KG1 (cell line): ENCODE measurements around the gene CHPF2.

ENCODE experiments used
- DNase-seq: peaks from one replicate; lab custom pipeline; 2025; lab: John Stamatoyannopoulos, UW

The CHPF2 gene

DNA sequence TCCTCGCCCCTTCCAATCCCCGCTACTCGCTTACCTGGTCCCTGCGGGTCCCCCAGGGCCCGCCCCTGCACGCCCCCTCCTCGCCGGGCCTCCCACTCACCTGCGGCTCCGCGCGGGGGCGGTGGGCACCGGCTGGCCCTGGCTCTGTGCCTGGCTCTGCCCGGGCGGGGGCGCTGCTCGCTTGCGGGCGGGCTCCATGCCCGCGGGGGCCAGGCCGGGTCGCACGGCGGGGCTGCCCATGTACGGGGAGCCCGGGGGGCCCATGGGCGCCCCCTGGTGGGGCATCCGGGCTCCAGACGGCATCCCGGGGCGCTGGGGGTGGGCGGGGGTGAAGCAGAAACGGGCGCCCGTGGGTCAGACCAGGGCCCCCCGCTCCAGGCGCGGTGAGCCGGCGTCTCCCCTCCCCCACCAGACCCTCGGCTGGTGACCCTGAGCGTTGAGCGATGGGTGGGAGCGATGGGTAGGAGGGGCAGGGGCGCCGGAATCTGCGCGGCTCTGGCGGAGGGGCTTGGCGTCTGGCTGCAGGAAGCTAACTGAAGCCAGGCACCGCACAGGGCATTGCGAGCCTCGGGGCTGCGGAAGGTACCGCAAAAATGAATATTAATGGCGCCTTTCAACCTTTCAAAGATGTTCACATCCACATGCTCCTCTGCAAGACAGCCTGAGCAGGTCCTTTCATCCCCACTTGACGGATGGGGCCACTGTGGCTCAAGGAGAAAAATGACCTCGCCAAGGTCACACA lies 13.2 kb downstream of the CHPF2 start:
- no peak for DNase-seq

DNA sequence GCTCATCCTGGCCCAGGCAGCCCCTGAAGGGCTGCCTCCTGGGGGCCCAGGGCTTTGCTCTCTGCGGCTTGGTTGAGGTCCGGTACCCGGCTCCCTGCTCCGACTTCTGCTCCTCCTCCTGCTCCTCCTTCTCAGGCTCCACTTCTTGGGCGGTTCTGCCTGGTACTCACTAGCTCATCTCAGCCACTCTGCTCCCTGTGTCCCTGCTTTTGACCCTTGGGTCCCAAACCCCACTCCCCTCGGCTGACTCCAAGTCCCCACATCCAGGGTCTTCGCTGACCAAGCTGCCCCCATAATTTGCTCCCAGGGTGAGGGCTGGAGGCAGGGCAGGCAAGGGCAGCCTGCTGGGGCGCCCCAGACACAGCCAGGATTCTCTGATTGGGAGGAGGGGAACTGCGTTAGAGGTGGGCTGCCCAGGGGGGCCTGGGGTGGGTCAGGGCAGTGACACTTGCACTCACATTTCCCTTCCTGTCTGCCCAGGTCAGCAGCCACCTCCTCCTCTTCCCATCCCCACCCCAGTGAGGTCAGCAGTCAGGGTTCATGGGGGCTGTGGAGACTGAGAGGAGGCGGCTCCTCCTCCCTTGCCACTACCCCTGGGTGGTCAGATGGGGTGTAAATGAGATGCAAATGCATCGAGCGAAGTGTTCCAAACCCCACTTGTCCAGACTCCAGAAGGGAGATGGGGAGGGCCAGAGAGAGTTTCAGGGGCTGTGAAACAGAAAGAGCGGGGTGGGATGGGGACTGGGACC lies 14.0 kb downstream of the CHPF2 start:
- DNase-seq, result no peak

DNA sequence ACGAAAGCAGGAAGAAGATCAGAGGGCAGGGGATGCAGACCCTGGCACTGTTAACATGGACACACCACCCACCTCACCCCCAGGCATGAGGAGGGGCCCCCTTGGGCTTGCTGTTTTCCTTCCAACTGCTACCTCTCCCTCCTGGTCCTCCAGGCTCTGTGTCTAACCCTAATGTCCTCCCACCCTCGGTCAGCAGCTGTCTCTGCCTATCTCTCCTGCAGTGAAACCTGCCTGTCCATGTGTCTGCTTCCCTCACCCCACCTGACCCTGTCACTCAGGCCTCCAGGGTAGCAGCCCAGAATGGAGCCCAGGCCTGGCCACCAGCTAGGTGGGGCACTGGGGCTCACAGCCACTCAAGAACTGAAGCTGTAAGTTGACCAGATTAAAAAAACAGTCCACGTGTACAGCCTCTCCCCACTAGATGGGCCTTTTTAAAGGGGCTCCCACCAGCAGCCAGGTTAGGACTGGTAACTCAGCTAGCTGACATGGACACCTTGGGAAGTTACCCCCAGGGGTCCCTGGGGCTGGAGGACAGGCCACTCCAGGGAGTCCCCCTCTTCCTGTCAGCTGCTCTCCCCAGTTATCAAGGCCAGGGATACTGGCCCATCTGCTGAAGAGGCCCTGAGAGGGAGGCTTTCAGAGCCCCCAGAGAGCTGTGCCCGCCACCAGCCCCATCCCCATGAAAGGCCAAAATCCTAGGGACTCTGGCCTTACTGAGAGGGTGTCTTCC lies 14.7 kb downstream of the CHPF2 start:
- no peak for DNase-seq

DNA sequence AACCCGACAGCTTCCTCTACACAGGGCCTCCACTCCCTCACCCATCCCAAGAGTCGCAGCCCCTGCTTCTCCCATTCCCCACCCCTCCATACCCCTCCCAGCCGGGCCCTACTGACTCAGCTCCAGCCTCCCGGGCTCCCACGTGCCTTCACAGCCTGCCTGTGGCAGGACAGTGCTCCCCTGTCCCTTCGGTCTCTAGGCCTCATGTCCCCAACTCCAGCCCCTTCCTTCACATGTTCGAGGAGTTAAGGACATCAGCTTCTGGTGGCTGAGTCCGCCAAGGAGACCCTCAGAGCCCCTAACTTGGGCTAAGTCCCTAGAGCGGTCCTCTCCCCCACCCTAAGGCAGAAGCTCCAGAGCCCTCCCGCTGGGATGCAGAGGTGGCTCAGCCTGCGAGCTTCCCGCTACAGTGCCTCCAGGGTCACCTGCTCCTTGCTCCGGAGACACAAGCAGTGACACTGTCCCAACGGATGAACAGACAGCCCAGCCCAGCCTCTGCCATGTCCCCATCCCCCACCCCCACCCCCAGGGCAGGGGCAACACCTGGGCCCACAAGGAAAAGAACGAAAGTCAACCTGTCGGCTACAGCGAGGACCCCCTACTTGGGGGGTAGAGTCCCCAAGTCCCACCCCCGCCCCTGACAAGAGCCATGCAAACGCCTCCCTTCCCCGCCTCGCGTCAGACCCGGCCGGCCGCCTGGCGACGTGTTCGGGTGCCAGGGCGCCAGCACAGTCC lies 15.5 kb downstream of the CHPF2 start:
- DNase-seq, result no peak

DNA sequence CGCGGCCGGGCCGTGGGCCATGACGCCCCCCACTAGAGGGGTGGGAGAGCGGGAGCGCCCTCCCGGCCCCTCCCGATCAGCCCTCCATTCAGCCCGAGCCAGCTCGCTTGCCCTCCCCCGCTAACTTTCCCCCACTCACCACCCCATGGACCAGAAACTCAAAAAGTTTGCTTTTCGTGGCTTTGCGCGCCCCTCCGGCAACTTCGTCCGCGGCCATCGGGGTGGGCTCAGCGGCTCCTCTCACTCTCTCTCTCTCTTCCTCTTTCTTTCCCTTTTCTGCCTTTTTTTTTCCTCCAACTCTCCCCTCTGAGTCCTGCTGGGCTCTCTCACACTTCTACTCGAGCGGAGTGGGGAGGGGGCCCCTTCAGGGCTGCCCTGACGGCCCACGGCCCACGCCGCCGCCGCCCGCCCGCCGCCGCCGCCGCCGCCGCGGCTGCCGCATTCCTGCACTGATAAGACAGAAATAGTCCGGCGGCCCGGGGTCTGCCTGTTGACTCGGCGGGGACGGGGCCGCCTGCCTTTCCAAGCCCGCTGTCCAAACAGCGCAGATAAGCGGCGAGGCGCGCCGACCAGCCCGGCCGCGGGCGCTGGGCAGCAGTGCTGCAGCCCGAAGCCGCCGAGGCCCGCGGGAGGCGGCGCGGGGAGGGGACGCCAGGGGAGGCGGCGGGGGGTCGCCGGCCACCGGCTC lies 16.2 kb downstream of the CHPF2 start, which contains the start of gene SMARCD3:
TSS of gene SMARCD3 (minus strand) at position 349 of the 688 bp plus-strand sequence. CDS start at position 217, 132 bp downstream.
- DNase-seq, result no peak

DNA sequence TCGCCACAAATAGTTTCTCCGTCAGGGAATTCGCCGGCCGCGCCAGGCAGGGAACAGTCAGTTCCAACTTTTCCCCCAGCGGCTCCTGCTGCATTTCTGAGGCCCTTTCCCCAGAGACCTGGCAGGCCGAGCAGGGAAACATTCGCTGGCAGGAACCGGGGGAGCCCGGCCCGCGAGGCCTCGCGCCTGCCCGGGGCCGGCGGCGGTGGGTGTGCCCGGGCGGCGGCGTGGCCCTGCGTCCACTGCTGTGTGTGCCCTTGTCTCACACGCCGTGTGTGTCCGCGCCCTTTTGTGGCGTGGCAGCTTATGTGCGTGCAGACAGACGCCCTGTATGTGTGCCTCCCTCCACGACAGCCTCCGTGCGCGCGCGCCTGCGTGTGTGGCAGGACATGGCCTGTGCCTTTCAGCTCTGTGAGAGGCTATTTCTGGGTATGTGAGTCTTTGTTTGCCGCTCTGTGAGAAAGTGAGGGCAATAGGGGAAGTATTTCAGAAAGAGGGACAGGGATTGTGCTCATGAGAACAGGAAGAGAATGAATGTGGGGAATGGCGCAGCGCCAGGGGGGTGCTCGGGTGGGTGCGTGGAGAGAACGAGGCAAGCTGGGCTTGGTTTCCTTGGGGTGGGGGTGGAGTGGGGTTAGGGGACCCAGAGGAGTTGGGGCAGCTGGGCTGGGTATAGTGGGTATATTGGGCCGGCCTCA lies 16.9 kb downstream of the CHPF2 start:
- no peak for DNase-seq

DNA sequence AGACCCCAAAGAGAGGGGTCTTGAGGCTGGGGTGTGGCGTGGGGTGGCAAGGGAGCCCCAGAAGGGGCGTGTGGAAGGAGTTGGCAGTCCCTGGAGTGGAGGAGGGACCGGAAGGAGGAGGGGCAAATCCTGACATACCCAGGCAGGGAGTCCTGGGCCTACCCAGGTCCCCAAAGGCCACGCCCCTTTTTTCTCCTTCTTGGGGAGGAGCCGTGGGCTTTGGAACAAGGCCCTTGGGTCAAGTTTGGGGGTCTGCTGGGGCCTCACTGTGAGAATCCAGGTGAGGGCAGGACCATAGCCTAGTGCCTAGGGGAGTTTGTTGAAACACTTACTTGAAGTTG lies 17.4 kb downstream of the CHPF2 start:
- no peak for DNase-seq

DNA sequence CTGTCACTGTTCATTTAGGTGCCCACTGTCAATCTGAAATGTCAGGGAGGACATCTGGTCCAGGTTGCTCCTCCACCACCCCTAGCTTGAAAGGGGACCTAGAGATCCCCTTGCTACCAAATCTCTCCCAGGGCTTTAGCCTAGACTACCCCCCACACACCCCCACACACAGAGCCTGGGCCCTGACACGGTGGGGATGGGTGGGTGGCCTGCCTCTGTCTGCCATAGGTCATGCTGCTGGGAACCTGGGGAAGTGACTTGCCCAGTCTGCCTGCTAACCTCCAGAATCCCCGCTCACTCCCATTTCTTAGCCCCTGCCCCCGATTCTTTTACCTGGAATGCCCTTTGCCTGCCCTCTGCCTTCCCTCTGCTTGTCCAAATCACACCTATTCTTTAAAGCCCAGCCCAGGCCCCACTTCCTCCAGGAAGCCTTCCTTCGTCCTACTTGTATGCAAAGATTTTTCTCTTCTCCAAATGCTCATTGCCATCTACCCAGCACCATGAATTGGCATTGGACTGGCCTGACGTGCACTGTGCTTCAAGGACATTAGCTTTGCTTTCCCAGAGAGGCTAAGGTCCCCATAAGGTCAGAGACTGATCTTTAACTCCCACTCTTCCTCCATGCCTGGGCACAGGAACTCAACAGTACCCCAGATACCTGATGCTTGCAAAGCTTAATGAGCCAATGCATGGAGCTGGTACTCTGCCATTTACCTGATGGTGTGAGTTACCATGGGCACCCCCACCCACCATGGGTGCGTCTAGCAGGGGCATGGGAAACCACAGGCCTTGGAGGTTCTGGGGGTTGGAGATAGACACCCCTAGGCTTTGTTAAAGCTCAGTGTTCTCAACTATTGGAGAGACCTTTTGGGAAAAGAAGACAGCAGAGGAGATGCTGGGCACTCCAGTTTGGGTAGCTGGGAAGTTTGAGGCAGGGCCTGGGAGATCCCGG lies 18.2 kb downstream of the CHPF2 start:
- no peak for DNase-seq

DNA sequence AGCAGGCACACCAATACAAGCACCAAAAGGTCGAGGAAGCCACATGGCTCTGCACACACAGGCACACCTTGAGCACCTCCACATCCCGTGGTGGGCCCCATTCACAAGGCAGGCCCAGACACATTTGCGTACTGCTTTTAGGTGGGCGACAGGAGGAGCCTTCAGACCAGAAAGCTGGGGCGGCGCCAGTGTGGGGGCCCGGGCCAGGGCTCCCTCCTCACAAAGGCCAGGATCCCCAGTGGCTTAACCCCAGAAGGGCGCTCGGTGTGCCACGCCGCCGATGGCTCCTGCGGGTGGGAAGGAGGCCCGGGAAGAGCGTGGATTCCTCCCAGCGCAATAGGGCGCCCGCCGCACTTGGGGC lies 19.0 kb downstream of the CHPF2 start:
- DNase-seq, result no peak

DNA sequence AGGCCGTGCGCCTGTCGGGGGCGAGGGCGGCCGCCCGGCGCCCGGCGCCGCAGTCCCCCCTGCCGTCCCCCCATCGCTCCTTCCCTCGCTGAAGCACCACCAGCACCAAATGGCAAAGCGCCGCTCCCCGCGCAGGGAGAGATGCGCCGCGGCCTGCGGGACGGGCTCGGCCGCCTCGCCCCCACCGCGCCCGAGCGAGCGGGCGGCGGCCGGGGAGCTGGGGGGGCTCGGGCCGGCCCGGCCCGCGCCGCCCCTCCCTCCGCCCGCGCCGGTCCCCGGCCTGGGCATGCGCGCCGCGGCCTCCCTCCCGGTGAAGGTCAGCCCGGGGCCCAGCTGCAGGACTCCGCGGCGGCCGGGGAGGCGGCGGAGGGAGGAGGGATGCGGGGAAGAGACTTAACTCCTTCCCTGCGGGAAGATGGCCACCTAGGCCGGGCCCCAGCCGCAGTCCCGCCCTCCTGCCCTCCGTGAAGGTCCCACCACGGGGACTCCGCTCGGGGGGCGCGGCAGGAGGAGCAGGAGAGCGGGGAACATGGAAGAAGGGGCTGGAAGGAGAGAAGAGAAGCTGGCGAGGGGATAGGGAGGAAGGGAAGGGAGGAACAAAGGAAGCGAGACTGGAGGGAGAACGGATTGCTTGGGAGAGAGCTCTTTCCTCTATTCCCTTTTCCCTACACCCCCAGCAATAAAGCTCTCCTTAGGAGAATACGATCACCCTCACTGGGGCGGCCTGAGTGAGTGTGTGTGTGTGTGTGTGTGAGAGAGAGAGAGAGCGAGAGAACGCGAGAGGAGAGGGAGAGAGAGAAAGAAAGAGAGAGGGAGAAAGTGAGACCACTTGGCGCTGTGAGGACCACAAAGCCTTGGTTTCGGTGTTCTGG lies 19.6 kb downstream of the CHPF2 start:
- no peak for DNase-seq

DNA sequence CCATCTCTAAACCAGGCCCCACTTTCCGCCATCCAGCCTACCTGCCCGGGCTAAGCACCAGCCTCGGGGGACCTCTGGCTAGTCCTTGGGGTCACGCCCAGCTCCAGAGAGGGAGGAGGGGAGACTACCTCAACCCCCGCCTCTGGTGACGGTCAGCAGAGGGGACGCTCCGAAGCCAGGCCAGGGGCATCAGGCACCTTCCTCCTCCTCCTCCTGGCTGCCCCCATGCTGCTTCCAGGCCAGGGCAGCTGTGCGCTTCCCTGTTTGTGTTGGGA lies 20.2 kb downstream of the CHPF2 start:
- no peak for DNase-seq

DNA sequence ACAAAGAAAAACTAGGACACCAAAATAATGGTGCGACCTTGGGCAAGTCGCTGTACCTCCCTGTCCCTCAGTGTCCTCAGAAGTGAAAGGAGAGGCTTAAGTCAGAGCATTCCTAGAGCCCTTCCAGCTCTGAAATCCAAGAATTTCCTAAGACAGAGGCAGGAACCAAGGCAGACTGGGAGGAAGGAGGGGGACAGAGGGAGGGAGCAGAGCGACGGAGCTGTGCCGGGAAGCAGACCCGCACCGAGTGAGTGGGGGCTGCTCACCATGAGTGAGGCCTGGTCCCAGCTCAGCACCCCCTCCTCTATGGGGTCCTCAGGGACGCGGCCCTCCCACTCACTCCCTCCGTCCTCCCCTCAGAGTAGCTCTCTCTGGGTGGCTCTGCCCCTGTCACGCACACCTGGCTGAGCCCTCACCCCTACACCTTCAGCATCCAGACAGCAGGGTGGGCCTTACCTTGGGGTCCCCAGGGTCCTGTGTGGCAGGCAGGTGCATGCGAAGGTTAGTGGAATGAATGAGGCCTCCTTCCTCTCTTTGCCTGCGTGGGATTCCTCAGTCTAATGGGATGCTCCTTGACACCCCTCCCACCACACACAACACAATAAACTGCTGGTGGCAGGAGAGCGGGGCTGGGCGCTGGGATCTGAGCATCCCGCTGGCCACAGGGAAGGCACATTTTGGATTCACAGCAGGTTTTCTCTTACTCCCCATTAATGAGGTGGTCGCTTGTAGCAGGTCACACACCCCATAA lies 20.9 kb downstream of the CHPF2 start:
- no peak for DNase-seq

DNA sequence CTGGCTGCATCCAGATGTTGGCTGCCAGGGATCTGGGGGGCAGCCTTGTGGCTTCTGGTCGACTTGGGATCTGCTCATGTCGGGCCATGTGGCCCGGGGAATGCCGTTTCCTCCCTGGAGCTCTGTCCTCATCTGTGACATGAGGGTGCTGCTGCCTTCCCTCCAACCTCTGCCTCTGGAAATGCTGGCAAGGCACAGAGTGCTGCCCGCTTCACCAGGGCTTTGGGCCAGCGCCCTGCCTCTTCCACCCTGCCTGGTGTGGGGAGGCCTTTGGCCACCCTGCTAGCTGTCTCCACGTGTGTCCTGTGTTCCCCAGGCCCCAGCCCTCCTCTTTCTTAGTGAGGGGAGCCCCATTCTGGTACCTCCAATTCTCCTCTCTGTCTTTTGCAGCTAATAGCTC lies 22.0 kb downstream of the CHPF2 start:
- DNase-seq, result no peak

DNA sequence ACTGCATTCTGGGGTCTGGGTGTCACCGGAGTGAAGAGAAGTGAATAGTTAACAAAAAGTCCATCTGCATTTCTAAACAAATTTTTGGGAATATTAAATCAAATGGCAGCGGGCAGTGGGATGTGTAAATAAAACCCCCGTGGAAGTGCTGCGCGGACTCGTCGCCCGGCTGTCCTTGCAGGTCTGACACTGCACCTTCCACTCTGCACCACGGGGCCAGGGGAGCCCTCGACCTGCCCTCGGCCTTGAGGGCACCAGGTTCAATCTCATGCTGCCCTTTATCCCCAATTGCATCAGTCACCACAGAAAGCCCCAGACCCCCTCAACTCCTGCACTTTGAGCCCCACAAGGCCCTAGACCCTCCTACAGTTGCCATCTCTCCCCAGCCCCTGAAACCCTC lies 22.6 kb downstream of the CHPF2 start:
- DNase-seq, result no peak

DNA sequence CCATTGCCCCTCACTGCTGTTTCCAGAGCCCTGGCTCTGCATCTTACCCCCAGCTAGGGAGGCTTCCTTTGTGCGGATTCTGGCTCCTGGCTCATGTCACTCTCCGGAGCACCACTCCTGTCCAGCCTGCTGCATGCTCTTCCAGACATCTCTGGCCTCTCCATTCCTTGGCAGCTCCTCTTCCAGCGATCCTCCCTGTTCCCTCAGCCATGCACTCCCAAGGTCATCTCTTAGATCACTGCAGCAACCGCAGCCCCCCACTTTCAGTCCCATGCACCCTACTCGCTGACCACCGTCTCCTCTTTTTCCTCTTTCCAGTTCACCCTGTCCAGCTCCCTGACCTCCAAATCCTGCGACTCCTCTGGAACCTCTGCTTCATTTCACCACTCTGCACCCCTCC lies 23.1 kb downstream of the CHPF2 start:
- no peak for DNase-seq

DNA sequence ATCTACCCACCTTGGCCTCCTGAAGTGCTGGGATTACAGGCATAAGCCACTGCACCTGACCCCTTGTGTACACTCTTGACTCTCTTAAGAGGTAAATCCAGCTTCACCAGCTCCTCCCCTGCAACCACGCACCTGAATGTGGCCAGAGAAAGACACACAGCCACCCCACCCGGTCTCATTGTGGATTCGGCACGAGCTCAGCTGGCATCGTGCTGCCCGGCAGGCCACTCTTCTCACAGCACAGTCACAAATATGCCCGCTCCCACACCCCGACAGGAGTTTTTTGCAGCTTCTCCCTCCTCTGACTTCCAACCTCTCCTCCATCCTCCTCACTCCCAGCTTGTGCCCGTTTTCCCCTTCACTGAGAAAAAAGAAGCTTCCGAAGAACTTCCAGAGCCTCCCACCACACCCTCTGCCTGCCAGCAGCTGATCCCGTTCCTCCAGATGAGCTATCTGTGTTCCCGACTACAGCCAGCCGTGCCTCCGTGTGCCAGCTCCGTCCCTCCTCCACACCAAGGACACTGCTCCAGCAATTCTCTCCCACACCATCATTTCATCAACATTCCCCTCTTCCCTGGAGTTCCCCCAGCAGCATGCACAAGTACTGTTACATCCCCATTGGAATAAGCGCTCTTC lies 24.2 kb downstream of the CHPF2 start:
- no peak for DNase-seq

DNA sequence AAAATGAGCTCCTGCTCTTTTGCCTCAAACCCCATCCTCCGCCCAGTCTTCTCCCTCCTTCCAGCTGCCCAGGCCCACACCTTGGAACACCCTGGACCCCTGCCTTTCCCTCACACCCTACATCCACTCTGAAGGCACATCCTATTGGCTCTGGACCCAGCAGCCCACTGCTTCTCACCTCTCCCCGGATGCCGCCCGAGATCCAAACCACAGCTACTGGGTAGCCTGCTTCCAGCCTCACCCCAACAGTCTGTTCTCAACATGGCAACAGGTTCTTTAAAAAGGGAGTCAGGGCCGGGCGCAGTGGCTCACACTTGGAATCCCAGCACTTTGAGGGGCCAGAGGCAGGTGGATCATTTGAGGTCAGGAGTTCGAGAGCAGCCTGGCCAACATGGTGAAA lies 25.7 kb downstream of the CHPF2 start:
- DNase-seq, result no peak

DNA sequence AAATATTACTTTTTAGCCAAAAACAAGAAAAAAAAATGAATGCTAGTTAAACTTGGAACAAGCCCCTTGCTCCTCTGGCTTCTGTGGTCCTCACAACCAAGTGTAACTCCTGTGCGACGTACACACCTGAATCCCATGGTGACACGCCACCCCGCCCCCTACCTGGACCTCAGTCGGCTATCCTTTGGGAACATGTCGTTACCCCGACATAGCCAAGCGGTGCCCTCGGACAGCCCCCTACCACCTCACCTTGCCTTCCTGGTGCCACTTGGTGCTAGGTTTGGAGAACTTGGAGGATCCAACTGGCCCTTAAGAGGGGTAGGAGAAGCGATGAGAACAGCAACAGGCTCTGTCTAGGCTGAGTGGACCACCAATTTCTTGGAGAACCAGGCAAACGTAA lies 28.2 kb downstream of the CHPF2 start:
- no peak for DNase-seq
